ENCODE results near the gene F2RL2. TPM values are rescaled to one million over a fixed set of nuclear protein-coding genes. Genes with fewer than 3 reads are reported as not detected.

Gene F2RL2
- total and polyA plus RNA-seq, 10 of the 15 experiments (the other 5 are each of a cell fraction or from before 2014, with no cell fraction given) = 0.03 to 0.24 (median 0.08) TPM; not detected in 5

GRCh38 chr5:76583163-76584047, 39.8 kb downstream of the F2RL2 start:
- ChIA-PET SMC1A (ENCODE audit: uncharacterized antibody, unreplicated experiment) (interaction anchor here (0.6 to 4.8 kb wide), 44 partner anchors 9 to 848 kb away, joined by 3 to 81 read pairs (median 5); partner anchors contain the start of gene IQGAP2), POLR2A (interaction anchor here (0.7 to 2.6 kb wide), 3 partner anchors 35 to 180 kb away, joined by 3 to 25 read pairs (median 7); partner anchors contain the start of gene IQGAP2), CTCF (interaction anchor here (0.6 to 4.5 kb wide), 58 partner anchors 10 to 848 kb away, joined by 3 to 94 read pairs (median 4); partner anchors contain the start of gene IQGAP2), RAD21 (ENCODE audit: unreplicated experiment) (interaction anchor here (0.6 to 5.4 kb wide), 46 partner anchors 10 to 914 kb away, joined by 3 to 127 read pairs (median 4); partner anchors contain the start of gene IQGAP2)
- Histone ChIP-seq H3K9ac (ENCODE audit: control insufficient read depth, insufficient read depth, low read length) (no peak overlapping the region), H3K27ac (ENCODE audit: control insufficient read depth, insufficient read depth) (peak overlapping the region; percentile 54), H3K79me2 (ENCODE audit: control insufficient read depth, insufficient read depth, low read length) (no peaks in the 10 kb centered on the region), H3K4me3 (no peak overlapping the region), H3K36me3 (ENCODE audit: control insufficient read depth in 2 of 2, insufficient read depth in 2 of 2, low read length in 1 of 2) (no peaks in the 10 kb centered on the region), H3K27me3 (replicated peaks in 1 of 2; ENCODE audit: control insufficient read depth in 2 of 2, insufficient read depth in 2 of 2, low read length in 1 of 2) (no peaks in the 10 kb centered on the region), H4K20me1 (ENCODE audit: control insufficient read depth, insufficient read depth) (no peaks in the 10 kb centered on the region), H3K4me1 (ENCODE audit: control insufficient read depth, insufficient read depth, low read length) (peaks cover 14% of the 10 kb centered on the region; the same call in 1 of the 2 replicates), H2AFZ (ENCODE audit: control insufficient read depth, low read depth, low read length) (no peak overlapping the region), H3K4me2 (ENCODE audit: control insufficient read depth, insufficient read depth) (0 out of 2 replicates have a peak overlapping the region, but pooled peaks have one; percentile 19), H3K9me3 (replicated peaks; ENCODE audit: control insufficient read depth, insufficient read depth, low read length) (no peaks in the 10 kb centered on the region)
- ATAC-seq (peak; percentile 41; the same call in 2 of the 3 replicates), DNase-seq (ENCODE audit: low read depth, low spot score) (no peak), FAIRE-seq (no peak)
- 44% methylated on average over 7 of the region's 7 CpGs for WGBS (ENCODE audit: insufficient coverage, insufficient replicate concordance, low lambda C conversion rate, missing lambda C conversion rate)
- intact Hi-C loops (cut with micrococcal nuclease; ENCODE audit: unreplicated experiment) = loop anchor here (2.0 to 10.0 kb wide), 3 partner anchors 181 to 509 kb away; partner anchors contain the start of gene IQGAP2
- in situ Hi-C loops (cut with MboI) = no loop called here
- no TSS peak for BruUV-seq (replicated peaks)
- TF ChIP-seq ZNF24 (IDR thresholded peaks at IDR 0.05) = no peak
- peak; percentile 30 to 51 (median 38); a peak in 4 of 6 replicates for TF ChIP-seq CTCF (IDR thresholded peaks at IDR 0.05 in 2 of 3, conservative IDR thresholded peaks at IDR 0.05 in 1 of 3; ENCODE audit: control insufficient read depth in 2 of 3, extremely low read depth in 1 of 3, insufficient read depth in 1 of 3, low read depth in 3 of 3, low read length in 3 of 3)
- TF ChIP-seq TCF12 (IDR thresholded peaks at IDR 0.05; ENCODE audit: low read depth, low read length) = no peak
- no peak for TF ChIP-seq RELA (IDR thresholded peaks at IDR 0.05; ENCODE audit: borderline replicate concordance, partially characterized antibody)
- TF ChIP-seq BCL11A (IDR thresholded peaks at IDR 0.05; ENCODE audit: low read depth, low read length) = no peak
- TF ChIP-seq TCF7 (IDR thresholded peaks at IDR 0.05; ENCODE audit: borderline replicate concordance) = no peak
- no peak for TF ChIP-seq NRF1 (conservative IDR thresholded peaks at IDR 0.05; ENCODE audit: low read depth, low read length)
- TF ChIP-seq EZH2 (IDR thresholded peaks at IDR 0.05; ENCODE audit: borderline replicate concordance, control insufficient read depth, low read depth, low read length) = no peak
- TF ChIP-seq, protein P1, sequence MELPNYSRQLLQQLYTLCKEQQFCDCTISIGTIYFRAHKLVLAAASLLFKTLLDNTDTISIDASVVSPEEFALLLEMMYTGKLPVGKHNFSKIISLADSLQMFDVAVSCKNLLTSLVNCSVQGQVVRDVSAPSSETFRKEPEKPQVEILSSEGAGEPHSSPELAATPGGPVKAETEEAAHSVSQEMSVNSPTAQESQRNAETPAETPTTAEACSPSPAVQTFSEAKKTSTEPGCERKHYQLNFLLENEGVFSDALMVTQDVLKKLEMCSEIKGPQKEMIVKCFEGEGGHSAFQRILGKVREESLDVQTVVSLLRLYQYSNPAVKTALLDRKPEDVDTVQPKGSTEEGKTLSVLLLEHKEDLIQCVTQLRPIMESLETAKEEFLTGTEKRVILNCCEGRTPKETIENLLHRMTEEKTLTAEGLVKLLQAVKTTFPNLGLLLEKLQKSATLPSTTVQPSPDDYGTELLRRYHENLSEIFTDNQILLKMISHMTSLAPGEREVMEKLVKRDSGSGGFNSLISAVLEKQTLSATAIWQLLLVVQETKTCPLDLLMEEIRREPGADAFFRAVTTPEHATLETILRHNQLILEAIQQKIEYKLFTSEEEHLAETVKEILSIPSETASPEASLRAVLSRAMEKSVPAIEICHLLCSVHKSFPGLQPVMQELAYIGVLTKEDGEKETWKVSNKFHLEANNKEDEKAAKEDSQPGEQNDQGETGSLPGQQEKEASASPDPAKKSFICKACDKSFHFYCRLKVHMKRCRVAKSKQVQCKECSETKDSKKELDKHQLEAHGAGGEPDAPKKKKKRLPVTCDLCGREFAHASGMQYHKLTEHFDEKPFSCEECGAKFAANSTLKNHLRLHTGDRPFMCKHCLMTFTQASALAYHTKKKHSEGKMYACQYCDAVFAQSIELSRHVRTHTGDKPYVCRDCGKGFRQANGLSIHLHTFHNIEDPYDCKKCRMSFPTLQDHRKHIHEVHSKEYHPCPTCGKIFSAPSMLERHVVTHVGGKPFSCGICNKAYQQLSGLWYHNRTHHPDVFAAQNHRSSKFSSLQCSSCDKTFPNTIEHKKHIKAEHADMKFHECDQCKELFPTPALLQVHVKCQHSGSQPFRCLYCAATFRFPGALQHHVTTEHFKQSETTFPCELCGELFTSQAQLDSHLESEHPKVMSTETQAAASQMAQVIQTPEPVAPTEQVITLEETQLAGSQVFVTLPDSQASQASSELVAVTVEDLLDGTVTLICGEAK (IDR thresholded peaks at IDR 0.05; ENCODE audit: borderline replicate concordance) = no peak
- TF ChIP-seq, protein P2, sequence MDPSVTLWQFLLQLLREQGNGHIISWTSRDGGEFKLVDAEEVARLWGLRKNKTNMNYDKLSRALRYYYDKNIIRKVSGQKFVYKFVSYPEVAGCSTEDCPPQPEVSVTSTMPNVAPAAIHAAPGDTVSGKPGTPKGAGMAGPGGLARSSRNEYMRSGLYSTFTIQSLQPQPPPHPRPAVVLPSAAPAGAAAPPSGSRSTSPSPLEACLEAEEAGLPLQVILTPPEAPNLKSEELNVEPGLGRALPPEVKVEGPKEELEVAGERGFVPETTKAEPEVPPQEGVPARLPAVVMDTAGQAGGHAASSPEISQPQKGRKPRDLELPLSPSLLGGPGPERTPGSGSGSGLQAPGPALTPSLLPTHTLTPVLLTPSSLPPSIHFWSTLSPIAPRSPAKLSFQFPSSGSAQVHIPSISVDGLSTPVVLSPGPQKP (IDR thresholded peaks at IDR 0.05; ENCODE audit: low read depth, low read length) = no peak
- no peak for TF ChIP-seq PML (IDR thresholded peaks at IDR 0.05; ENCODE audit: low read length)
- TF ChIP-seq RAD21 (IDR thresholded peaks at IDR 0.05; ENCODE audit: insufficient read depth, low read depth, low read length) = peak; percentile 74
- TF ChIP-seq, protein P3, sequence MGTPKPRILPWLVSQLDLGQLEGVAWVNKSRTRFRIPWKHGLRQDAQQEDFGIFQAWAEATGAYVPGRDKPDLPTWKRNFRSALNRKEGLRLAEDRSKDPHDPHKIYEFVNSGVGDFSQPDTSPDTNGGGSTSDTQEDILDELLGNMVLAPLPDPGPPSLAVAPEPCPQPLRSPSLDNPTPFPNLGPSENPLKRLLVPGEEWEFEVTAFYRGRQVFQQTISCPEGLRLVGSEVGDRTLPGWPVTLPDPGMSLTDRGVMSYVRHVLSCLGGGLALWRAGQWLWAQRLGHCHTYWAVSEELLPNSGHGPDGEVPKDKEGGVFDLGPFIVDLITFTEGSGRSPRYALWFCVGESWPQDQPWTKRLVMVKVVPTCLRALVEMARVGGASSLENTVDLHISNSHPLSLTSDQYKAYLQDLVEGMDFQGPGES (IDR thresholded peaks at IDR 0.05) = no peak
